Erythroblast (primary cell): ENCODE measurements around the gene JAK3.

Experiments used
- GATA1 ChIP-seq: IDR thresholded peaks from 2 replicates; pipeline ENCODE4 v1.6.1; 2011; ENCODE audit warnings: low read depth, mild to moderate bottlenecking, control low read depth, low read length, moderate library complexity
- POLR2A ChIP-seq: IDR thresholded peaks from 2 replicates; pipeline ENCODE4 v1.6.1; 2011; ENCODE audit warnings: mild to moderate bottlenecking, low read length

GRCh38 chr19:17835182-17836006 lies 12.4 kb downstream of the JAK3 start:
- TF ChIP-seq POLR2A: no peak
- TF ChIP-seq GATA1: no peak
